Left lobe of liver (tissue), 2 donors: ENCODE results near the gene CHRNE. TPM values are rescaled to one million over a fixed set of nuclear protein-coding genes. Genes with fewer than 3 reads are reported as not detected.
"Not testable (repeated sequence)": the region's sequence is repeated elsewhere in the genome, so short reads cannot be mapped to it uniquely, and the experiment has no call there.

ENCODE experiments used
- ATAC-seq: fragments of 200-7000 bp; cut with Tn5 transposase; one replicate; pipeline ENCODE4 v1.9.1; 2020; ENCODE audit warnings: mild to moderate bottlenecking, moderate library complexity
- DNase-seq: peaks from one replicate; pipeline ENCODE4 v3.0.0-alpha.2; 2020; ENCODE audit warnings: low spot score
- total RNA-seq: library from RNA; stranded (reverse); gene quantifications from one replicate; pipeline ENCODE4 v1.2.1, GENCODE V29; 2021
- donor health status: DM: no; HTN: no; CAD: no; lungs with moderate emphysema.
- donor health status: DM: no; HTN: yes; CAD: no.

The CHRNE gene
- total RNA-seq, 1 donor from 2014 or later = 3.1 TPM

- ATAC-seq = peak; percentile 93
Measured at GRCh38 chr17:4908711-4909496, 6.0 kb upstream of the CHRNE start.

DNA sequence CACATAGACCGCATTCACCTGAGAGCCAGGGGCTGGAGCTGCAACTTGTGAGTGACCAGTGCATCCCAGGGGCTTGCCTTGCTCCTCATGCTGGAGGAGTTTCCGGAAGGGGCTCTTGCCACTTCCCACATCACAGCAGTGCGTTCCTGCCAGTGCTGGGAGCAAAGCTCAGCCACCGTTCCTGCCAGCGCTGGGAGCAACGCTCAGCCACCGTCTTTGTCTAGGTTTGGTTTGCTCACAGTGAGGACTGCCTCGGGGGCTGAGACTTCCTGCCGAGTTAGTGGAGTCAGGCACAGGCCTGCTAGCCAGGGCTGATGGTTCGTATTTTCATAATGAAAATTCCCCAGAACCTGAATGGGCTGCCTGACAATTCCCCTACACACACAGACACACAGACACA is 5.4 kb upstream of the CHRNE start:
- peak; percentile 74 for ATAC-seq

More at GRCh38 chr17:4908711-4909496, 6.0 kb upstream of the CHRNE start:
- DNase-seq = peak; percentile 90

DNA sequence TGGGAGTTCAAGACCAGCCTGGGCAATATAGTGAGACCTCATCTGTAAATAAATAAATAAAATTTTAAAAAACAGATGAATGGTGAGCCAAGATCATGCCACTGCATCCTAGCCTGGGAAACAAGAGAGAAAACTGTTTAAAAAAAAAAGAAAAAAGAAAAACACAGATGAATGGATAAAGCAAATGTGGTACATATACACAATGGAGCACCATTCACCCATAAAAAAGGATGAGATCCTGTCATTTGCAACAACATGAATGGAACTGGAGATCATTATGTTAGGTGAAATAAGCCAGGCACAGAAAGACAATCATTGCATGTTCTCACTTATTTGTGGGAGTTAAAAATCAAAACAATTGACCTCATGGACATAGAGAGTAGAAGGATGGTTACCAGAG is 3.7 kb upstream of the CHRNE start:
- not testable (repeated sequence) for DNase-seq, ATAC-seq

More for the DNA sequence above, 5.4 kb upstream of the CHRNE start:
- peak; percentile 72 for DNase-seq

- DNase-seq = no peak
- no peak for ATAC-seq
Measured at GRCh38 chr17:4902540-4902939, 358 bp downstream of the CHRNE start.

- peak; percentile 60 for DNase-seq
- no peak for ATAC-seq
Measured at GRCh38 chr17:4901648-4902344, 1.1 kb downstream of the CHRNE start.

GRCh38 chr17:4901108-4901647 is 1.7 kb downstream of the CHRNE start:
- no peak for ATAC-seq

DNA sequence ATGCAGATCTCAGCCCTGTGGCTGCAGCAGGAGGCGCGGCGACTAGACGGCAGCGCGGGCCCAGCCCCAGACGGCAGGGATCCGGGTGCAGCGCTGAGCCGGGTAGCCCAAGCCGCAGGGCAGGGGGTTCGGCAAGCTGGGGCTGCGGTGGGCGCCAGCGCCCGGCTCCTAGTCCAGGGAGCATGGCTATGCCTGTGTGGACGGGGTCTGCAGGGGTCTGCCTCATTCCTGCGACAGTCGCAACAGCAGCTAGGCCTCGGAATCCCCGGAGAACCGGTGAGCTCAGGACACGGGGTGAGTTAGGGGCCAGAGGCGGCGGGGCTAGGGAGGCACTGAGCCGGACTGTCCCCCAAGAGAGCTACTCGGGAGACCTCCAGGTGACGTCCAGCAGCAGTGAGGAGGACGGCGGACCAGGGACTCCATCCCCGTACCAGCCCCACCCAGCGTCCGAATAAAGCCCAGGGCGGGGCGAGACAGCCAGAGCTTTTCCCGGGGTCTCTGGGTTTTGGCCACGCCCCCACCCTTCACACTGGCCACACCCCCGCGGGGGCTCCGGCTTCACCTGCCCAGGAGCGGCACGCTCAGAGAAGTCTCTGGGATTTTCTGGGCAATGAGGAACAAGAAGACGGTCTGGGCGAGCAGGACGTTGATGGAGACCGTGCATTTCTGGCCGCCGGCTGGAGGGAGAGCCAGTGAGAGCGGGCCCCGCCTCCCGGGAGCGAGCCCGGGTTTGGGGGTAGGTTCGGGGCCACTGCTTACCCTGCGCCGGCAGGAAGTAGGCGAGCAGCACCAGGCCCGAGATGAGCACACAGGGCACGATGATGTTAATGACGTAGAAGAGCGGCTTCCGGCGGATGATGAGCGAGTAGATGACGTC is 2.4 kb downstream of the CHRNE start:
- no peak for DNase-seq

More at GRCh38 chr17:4901108-4901647, 1.7 kb downstream of the CHRNE start:
- DNase-seq = no peak

GRCh38 chr17:4899341-4900230 is 3.3 kb downstream of the CHRNE start, which contains the start of gene C17orf107:
C17orf107 (plus strand) TSS chr17:4899536; CDS start chr17:4899763, 227 bp downstream.
- peak; percentile 78 for ATAC-seq

More for the DNA sequence above, 2.4 kb downstream of the CHRNE start:
- ATAC-seq = no peak

DNA sequence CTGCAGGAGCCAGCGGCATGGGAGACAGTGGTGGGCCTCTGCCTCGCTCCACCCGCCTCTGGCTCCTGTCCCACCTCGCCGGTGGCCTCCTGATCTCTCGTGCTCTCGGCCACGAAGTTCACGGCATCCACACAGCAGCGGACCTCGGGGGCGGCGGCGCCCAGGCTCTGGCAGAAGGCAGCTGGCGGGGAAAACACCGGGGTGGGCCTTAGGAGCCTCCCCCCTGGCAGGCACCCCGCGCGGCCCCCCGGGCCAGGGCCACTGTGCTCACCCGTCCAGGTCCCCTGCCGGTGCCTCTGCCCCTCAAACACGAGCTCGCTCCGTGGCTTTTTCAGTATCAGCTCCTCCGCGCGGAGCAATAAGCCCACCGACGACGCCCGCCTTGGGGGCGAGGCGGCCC is 4.0 kb downstream of the CHRNE start:
- ATAC-seq (peak; percentile 16), DNase-seq (peak; percentile 65)

More at GRCh38 chr17:4899341-4900230, 3.3 kb downstream of the CHRNE start, which contains the start of gene C17orf107:
- DNase-seq = peak; percentile 89

GRCh38 chr17:4898351-4898750 is 4.5 kb downstream of the CHRNE start:
- ATAC-seq (peak; percentile 65), DNase-seq (peak; percentile 88)

DNA sequence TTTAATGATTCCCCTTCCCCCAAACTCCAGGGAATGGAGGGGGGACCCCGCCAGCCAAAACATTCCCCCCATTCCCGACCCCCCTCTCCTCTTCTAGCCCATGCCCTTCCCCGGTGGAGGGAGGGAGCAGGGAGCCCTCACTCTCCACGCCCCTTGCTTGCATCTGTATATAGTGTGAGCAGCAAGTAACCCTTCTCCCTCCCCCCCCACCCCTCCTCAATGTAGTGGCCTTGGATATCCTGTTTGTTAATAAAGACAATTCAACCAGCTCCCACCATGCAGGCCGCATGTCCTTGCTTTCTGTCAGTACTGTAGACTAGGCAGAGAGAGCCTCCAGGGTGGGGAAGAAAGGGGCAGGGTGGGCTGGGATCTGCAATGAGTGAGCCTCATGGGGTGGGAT is 5.1 kb downstream of the CHRNE start:
- DNase-seq (no peak), ATAC-seq (no peak)

GRCh38 chr17:4897198-4897687 is 5.7 kb downstream of the CHRNE start:
- DNase-seq (no peak), ATAC-seq (no peak)

- ATAC-seq (no peak), DNase-seq (no peak)
Measured at GRCh38 chr17:4896332-4897197, 6.3 kb downstream of the CHRNE start.

DNA sequence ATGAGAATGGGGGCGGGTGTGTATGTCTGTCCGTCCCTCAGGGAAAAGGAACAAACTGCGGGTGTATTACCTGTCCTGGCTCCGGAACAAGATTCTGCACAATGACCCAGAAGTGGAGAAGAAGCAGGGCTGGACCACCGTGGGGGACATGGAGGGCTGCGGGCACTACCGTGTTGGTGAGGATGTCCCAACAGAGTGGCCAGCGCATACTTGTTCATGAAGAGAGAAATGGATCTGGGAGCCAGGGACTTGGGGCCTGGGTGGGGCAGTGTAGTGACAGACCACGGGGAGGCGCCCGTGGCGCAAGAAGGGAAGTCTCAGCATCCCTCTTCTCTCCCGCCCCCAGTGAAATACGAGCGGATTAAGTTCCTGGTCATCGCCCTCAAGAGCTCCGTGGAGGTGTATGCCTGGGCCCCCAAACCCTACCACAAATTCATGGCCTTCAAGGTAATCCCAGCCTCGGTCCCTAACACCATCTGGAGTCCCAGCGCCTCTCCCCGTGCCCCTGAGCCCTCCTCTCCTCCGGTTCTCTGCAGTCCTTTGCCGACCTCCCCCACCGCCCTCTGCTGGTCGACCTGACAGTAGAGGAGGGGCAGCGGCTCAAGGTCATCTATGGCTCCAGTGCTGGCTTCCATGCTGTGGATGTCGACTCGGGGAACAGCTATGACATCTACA is 7.1 kb downstream of the CHRNE start:
- DNase-seq (no peak), ATAC-seq (no peak)

- DNase-seq (no peak), ATAC-seq (no peak)
Measured at GRCh38 chr17:4895121-4895520, 7.8 kb downstream of the CHRNE start.

GRCh38 chr17:4893721-4894560 is 9.0 kb downstream of the CHRNE start:
- DNase-seq = no peak
- ATAC-seq = no peak

DNA sequence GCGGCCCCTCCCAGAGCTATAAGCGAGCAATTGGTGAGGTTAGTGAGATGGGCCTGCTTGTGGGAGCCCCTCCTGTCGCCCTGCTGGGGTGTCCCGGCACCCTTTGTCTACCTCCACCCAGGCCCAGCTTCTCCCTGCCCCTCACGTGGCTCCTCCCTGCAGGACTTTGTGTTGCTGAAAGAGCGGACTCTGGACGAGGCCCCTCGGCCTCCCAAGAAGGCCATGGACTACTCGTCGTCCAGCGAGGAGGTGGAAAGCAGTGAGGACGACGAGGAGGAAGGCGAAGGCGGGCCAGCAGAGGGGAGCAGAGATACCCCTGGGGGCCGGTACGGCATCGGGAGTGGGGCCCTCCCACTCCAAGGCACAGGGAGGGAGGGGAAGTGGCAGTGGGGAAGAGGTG is 9.6 kb downstream of the CHRNE start:
- no peak for DNase-seq
- ATAC-seq = no peak
